Adrenal gland (tissue), 12 donors: ENCODE measurements around the gene CFAP90. TPM values are rescaled to one million over a fixed set of nuclear protein-coding genes. Genes with fewer than 3 reads are reported as not detected.

ENCODE experiments used
- DNase-seq, 7 donors: peaks; one replicate each; pipeline ENCODE4 v3.0.0-alpha.2; 2019 to 2020
- H3K27ac ChIP-seq, 5 donors: fragments of 200-600 bp; sonication (generic) in 4 of 5; 1 replicate in 3 of 5; 2 replicates in 2 of 5; pipeline versions ENCODE4 v1.5.1 to v1.8.0; 2016 to 2020; ENCODE audit warnings: mild to moderate bottlenecking in 1 of 5
- H3K27me3 ChIP-seq: fragments of 200-600 bp; 2 replicates; pipeline ENCODE4 v1.8.0; 2021
- H3K36me3 ChIP-seq, 2 donors: fragments of 200-600 bp; replicated peaks in 1 of 2; 1 replicate in 1 of 2; 2 replicates in 1 of 2; pipeline versions ENCODE4 v1.5.1 to v1.8.0; 2018 to 2022
- H3K4me1 ChIP-seq, 2 donors: fragments of 200-600 bp; replicated peaks in 1 of 2; 1 replicate in 1 of 2; 2 replicates in 1 of 2; pipeline versions ENCODE4 v1.5.1 to v1.8.0; 2018 to 2021
- H3K4me3 ChIP-seq, 4 donors: fragments of 200-600 bp; sonication (generic) in 3 of 4; one replicate each; pipeline ENCODE4 v1.5.1; 2016 to 2018
- H3K9me3 ChIP-seq, 3 donors: fragments of 200-600 bp; sonication (generic) in 1 of 3; replicated peaks in 1 of 3; 1 replicate in 2 of 3; 2 replicates in 1 of 3; pipeline versions ENCODE4 v1.5.1 to v1.8.0; 2016 to 2021
- CTCF ChIP-seq, 6 experiments: fragments of 450-650 bp in 4 of 6; fragments of 200-600 bp in 2 of 6; sonication (generic) in 1 of 6; IDR thresholded peaks; 1 replicate in 5 of 6; 2 replicates in 1 of 6; pipeline versions ENCODE4 v1.5.1 to v1.8.0; 2016 to 2021; ENCODE audit warnings: antibody characterized with exemption in 6 of 6, mild to moderate bottlenecking in 2 of 6, moderate library complexity in 1 of 6
- POLR2A ChIP-seq, 2 donors: fragments of 450-650 bp; IDR thresholded peaks; one replicate each; pipeline ENCODE4 v1.6.1; 2017; ENCODE audit warnings: antibody characterized with exemption in 2 of 2, mild to moderate bottlenecking in 2 of 2, moderate library complexity in 1 of 2
- WGBS, 4 donors: extraction: QIAGEN DNeasy Blood & Tissue Kit in 2 of 4; methylation state at CpG; one replicate each; pipeline versions ENCODE4 v1.1.5 to v1.1.7; 2013 to 2017; 5-methylcytosine and 5-hydroxymethylcytosine counted together
- intact Hi-C, 2 donors: fragments of 100-400 bp; cut with DNase I; formaldehyde crosslinking; loops; one replicate each; pipeline versions ENCODE4 v1.14.1 to v1.15.0; 2022 to 2023
- polyA plus RNA-seq, 3 donors: library from polyadenylated mRNA; stranded (reverse); fragments of 200-250 nt in 2 of 3; fragments of 350-450 nt in 1 of 3; fragmentation: Illumina TruSeq in 1 of 3; extraction: RNeasy Lipid Tissue Mini Kit (QIAGEN cat#74804) in 1 of 3; gene quantifications; one replicate each; pipeline ENCODE4 v1.2.3, GENCODE V29; 2013 to 2014
- total RNA-seq, 9 donors: library from RNA; depleted of rRNA in 4 of 9; stranded (reverse); fragments of >200 nt in 4 of 9; fragments of 120-200 nt in 1 of 9; fragmentation: NEBNext Ultra II Directional in 1 of 9; extraction: Animal tissue kit (Norgen Biotek cat#: 25700) in 1 of 9; gene quantifications; one replicate each; pipeline versions ENCODE4 v1.1.0 to v1.2.4, GENCODE V29; 2013 to 2023
- donor health status: healthy with polysubstance abuse.
- donor health status: Bipolar disorder and iron deficiency.
- donor health status: DM: yes; HTN: yes; CAD: no.
- donor health status: DM: no; HTN: no; CAD: no.
- donor health status: DM: no; HTN: no; CAD: no.
- donor health status: DM: yes; HTN: yes; CAD: no.

Gene CFAP90
- total and polyA plus RNA-seq, 12 donors = 0.11 to 1.3 (median 0.39) TPM; not detected in 3

GRCh38 chr5:7848296-7848695 lies 2.6 kb downstream of the CFAP90 start:
- H3K27ac ChIP-seq = no peak overlapping the region

GRCh38 chr5:7846327-7846726 lies 4.6 kb downstream of the CFAP90 start:
- no peaks in the 10 kb centered on the region for H3K36me3 ChIP-seq
- no peak for DNase-seq
- H3K9me3 ChIP-seq = no peaks in the 10 kb centered on the region
- H3K4me3 ChIP-seq = no peak overlapping the region
- H3K27me3 ChIP-seq = no peaks in the 10 kb centered on the region
- H3K4me1 ChIP-seq = peaks cover 0 to 6% of the 10 kb centered on the region in 2 donors
- WGBS, 4 donors = 86 to 95% (median 90%) methylated on average over 5 of the region's 5 CpGs
- H3K27ac ChIP-seq = no peak overlapping the region
- TF ChIP-seq CTCF (IDR thresholded peaks at IDR 0.05) (no peak), POLR2A (IDR thresholded peaks at IDR 0.05) (no peak)
- intact Hi-C loops = no loop called here

More at GRCh38 chr5:7848296-7848695, 2.6 kb downstream of the CFAP90 start:
- Histone ChIP-seq H3K27me3 (no peaks in the 10 kb centered on the region), H3K4me3 (no peak overlapping the region), H3K36me3 (no peaks in the 10 kb centered on the region), H3K4me1 (peaks cover 0 to 12% of the 10 kb centered on the region in 2 donors), H3K9me3 (no peaks in the 10 kb centered on the region)
- intact Hi-C loops = no loop called here
- WGBS, 4 donors = 60 to 79% (median 68%) methylated on average over 1 to 2 of the region's 2 CpGs
- no peak for TF ChIP-seq POLR2A (IDR thresholded peaks at IDR 0.05)
- no peak for TF ChIP-seq CTCF (IDR thresholded peaks at IDR 0.05)
- DNase-seq = no peak

GRCh38 chr5:7845557-7845956 lies 5.4 kb downstream of the CFAP90 start:
- 63 to 71% (median 69%) methylated on average over 7 of the region's 7 CpGs for WGBS, 4 donors
- Histone ChIP-seq H3K4me3 (no peak overlapping the region), H3K9me3 (no peaks in the 10 kb centered on the region), H3K36me3 (no peaks in the 10 kb centered on the region), H3K4me1 (peaks cover 0 to 6% of the 10 kb centered on the region in 2 donors), H3K27ac (no peak overlapping the region), H3K27me3 (no peaks in the 10 kb centered on the region)
- intact Hi-C loops = no loop called here
- TF ChIP-seq POLR2A (IDR thresholded peaks at IDR 0.05) (no peak), CTCF (IDR thresholded peaks at IDR 0.05) (no peak)
- no peak for DNase-seq

- Histone ChIP-seq H3K4me1 (peaks cover 0 to 3% of the 10 kb centered on the region in 2 donors), H3K27me3 (no peaks in the 10 kb centered on the region), H3K4me3 (no peak overlapping the region), H3K36me3 (no peaks in the 10 kb centered on the region), H3K27ac (no peak overlapping the region), H3K9me3 (no peaks in the 10 kb centered on the region)
- intact Hi-C loops = no loop called here
- no peak for DNase-seq
- TF ChIP-seq POLR2A (IDR thresholded peaks at IDR 0.05) (no peak), CTCF (IDR thresholded peaks at IDR 0.05) (no peak)
Measured at GRCh38 chr5:7844901-7845300, 6.0 kb downstream of the CFAP90 start.
